Measurements from ENCODE around the gene HSP90AB1. TPM values are rescaled to one million over a fixed set of nuclear protein-coding genes. Genes with fewer than 3 reads are reported as not detected.

The HSP90AB1 gene
- total and polyA plus RNA-seq, 9 of the 15 experiments (the other 6 are each of a cell fraction or from before 2014, with no cell fraction given) = 1,780 to 3,358 (median 2,262) TPM

GRCh38 chr6:44268095-44268628, 21.3 kb downstream of the HSP90AB1 start (continued):
- TF ChIP-seq RBM22 (IDR thresholded peaks at IDR 0.05; ENCODE audit: low read depth, low read length, poor library complexity, severe bottlenecking) (no peak), SREBF2 (CRISPR knock-in tag; IDR thresholded peaks at IDR 0.05) (no peak), SETDB1 (IDR thresholded peaks at IDR 0.05; ENCODE audit: low read length) (no peak), ZNF121 (CRISPR knock-in tag; conservative IDR thresholded peaks at IDR 0.05) (no peak), MTA2 (IDR thresholded peaks at IDR 0.05; ENCODE audit: low read depth) (no peak), FOXP1 (CRISPR knock-in tag; IDR thresholded peaks at IDR 0.05) (peak; percentile 48; the same call in 1 of the 2 replicates), ADNP (tag; IDR thresholded peaks at IDR 0.05) (no peak), CBX3 (IDR thresholded peaks at IDR 0.05; ENCODE audit: borderline replicate concordance in 1 of 2, low read length in 2 of 2) (no peak), IRF1 (CRISPR knock-in tag; IDR thresholded peaks at IDR 0.05; ENCODE audit: borderline replicate concordance) (no peak), ZNF512 (tag; IDR thresholded peaks at IDR 0.05) (no peak), TCF3 (CRISPR knock-in tag; IDR thresholded peaks at IDR 0.05) (no peak), BRD9 (IDR thresholded peaks at IDR 0.05; ENCODE audit: low read depth, partially characterized antibody) (no peak), TCFL5 (CRISPR knock-in tag; conservative IDR thresholded peaks at IDR 0.05) (no peak), ZNF583 (CRISPR knock-in tag; IDR thresholded peaks at IDR 0.05) (no peak), ETS2 (tag; IDR thresholded peaks at IDR 0.05; ENCODE audit: borderline replicate concordance, poor library complexity, severe bottlenecking) (no peak), CBFA2T2 (conservative IDR thresholded peaks at IDR 0.05) (peak; percentile 32; the same call in 1 of the 2 replicates), XRCC5 (IDR thresholded peaks at IDR 0.05; ENCODE audit: low read depth, low read length) (peak; percentile 74)
- TF ChIP-seq, protein P1, sequence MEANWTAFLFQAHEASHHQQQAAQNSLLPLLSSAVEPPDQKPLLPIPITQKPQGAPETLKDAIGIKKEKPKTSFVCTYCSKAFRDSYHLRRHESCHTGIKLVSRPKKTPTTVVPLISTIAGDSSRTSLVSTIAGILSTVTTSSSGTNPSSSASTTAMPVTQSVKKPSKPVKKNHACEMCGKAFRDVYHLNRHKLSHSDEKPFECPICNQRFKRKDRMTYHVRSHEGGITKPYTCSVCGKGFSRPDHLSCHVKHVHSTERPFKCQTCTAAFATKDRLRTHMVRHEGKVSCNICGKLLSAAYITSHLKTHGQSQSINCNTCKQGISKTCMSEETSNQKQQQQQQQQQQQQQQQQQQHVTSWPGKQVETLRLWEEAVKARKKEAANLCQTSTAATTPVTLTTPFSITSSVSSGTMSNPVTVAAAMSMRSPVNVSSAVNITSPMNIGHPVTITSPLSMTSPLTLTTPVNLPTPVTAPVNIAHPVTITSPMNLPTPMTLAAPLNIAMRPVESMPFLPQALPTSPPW (CRISPR knock-in tag; IDR thresholded peaks at IDR 0.05) = peak; percentile 33; the same call in 1 of the 2 replicates
- TF ChIP-seq, protein P2, sequence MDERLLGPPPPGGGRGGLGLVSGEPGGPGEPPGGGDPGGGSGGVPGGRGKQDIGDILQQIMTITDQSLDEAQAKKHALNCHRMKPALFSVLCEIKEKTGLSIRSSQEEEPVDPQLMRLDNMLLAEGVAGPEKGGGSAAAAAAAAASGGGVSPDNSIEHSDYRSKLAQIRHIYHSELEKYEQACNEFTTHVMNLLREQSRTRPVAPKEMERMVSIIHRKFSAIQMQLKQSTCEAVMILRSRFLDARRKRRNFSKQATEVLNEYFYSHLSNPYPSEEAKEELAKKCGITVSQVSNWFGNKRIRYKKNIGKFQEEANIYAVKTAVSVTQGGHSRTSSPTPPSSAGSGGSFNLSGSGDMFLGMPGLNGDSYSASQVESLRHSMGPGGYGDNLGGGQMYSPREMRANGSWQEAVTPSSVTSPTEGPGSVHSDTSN (CRISPR knock-in tag; IDR thresholded peaks at IDR 0.05; ENCODE audit: low read depth) = no peak
- TF ChIP-seq, protein P2 (tag; conservative IDR thresholded peaks at IDR 0.05; ENCODE audit: low read depth) = no peak

Measured in K562 (cell line).